ENCODE results near the gene DPM3. TPM values are rescaled to one million over a fixed set of nuclear protein-coding genes. Genes with fewer than 3 reads are reported as not detected.

Gene DPM3
- total and polyA plus RNA-seq, 2 of the 4 experiments (the other 2 are of a cell fraction): 29.0 to 129 TPM

DNA sequence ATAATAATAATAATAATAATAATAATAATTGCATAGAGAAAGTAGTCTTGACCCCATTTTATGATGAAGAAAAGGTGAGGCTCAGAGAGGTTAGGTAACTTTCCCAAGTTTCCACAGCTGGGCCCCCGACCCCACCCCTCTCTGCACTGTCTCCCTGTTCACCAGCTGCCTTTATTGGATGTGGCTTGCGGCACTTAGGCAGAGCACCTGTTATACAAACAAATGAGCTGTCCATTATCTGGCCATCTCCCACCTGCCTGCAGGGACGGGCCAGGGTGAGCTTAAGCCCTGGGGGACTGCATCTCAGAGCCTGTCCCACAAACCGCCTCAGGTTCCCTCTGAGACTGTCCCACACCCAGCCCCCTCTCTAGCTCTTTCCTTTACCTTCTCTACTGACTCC, 22.7 kb downstream of the DPM3 start:
- no peak overlapping the region for H3K4me2 ChIP-seq (ENCODE audit: low read depth, low read length)
- no peak overlapping the region for H3K56ac ChIP-seq (ENCODE audit: extremely low read depth, insufficient read depth, low read length)
- H3K9me1 ChIP-seq (ENCODE audit: insufficient read depth, low read length): no peaks in the 10 kb centered on the region; the same call in 1 of the 2 replicates
- H2AK5ac ChIP-seq (ENCODE audit: low read depth, low read length): no peak overlapping the region
- no peak overlapping the region for H2AK9ac ChIP-seq (replicated peaks; ENCODE audit: low read depth, low read length, poor library complexity)
- H3K4ac ChIP-seq (ENCODE audit: low read depth, low read length): no peak overlapping the region
- in situ Hi-C loops (cut with MboI; ENCODE audit: low sequenced_read_pairs) (no loop called here), intact Hi-C loops (cut with micrococcal nuclease) (no loop called here), dilution Hi-C loops (cut with HindIII; ENCODE audit: low sequenced_read_pairs, unreplicated experiment) (no loop called here)
- no peak overlapping the region for H2BK120ac ChIP-seq (ENCODE audit: low read depth, low read length)
- no peak overlapping the region for H2BK15ac ChIP-seq (ENCODE audit: low read depth, low read length)
- CTCF ChIA-PET: interaction anchor here (0.6 kb wide), 1 partner anchor 225 kb away, joined by 3 read pairs; no protein-coding TSS in a partner anchor
- no peaks in the 10 kb centered on the region for H3K9me3 ChIP-seq (ENCODE audit: control insufficient read depth, insufficient read depth, low read length)
- no peaks in the 10 kb centered on the region for H3K36me3 ChIP-seq (ENCODE audit: control insufficient read depth, insufficient read depth, low read length)
- H3K79me1 ChIP-seq (ENCODE audit: low read depth in 1 of 2, low read length in 2 of 2): no peaks in the 10 kb centered on the region
- H2BK5ac ChIP-seq (ENCODE audit: low read depth, low read length, poor library complexity, severe bottlenecking): no peak overlapping the region
- H4K8ac ChIP-seq (ENCODE audit: low read depth in 2 of 2, low read length in 2 of 2): no peak overlapping the region
- TF ChIP-seq MAFK (IDR thresholded peaks at IDR 0.05; ENCODE audit: low read depth, low read length) (no peak), RFX5 (IDR thresholded peaks at IDR 0.05; ENCODE audit: low read depth, low read length) (no peak), RAD21 (IDR thresholded peaks at IDR 0.05; ENCODE audit: low read length) (no peak), MAZ (IDR thresholded peaks at IDR 0.05; ENCODE audit: borderline replicate concordance, low read depth, low read length) (no peak), SMC3 (IDR thresholded peaks at IDR 0.05; ENCODE audit: low read depth, low read length) (no peak), MXI1 (IDR thresholded peaks at IDR 0.05; ENCODE audit: borderline replicate concordance, low read depth, low read length) (no peak), BHLHE40 (IDR thresholded peaks at IDR 0.05; ENCODE audit: low read depth, low read length) (no peak), CTCF (conservative IDR thresholded peaks at IDR 0.05; ENCODE audit: low read depth, low read length) (no peak), NFE2L2 (IDR thresholded peaks at IDR 0.05; ENCODE audit: low read depth, low read length) (no peak), POLR2A (IDR thresholded peaks at IDR 0.05; ENCODE audit: low read depth, low read length) (no peak), CEBPB (IDR thresholded peaks at IDR 0.05; ENCODE audit: low read depth, low read length) (no peak), RCOR1 (IDR thresholded peaks at IDR 0.05; ENCODE audit: insufficient replicate concordance, low read length) (no peak), CHD1 (IDR thresholded peaks at IDR 0.05; ENCODE audit: low read depth, low read length) (no peak), FOS (IDR thresholded peaks at IDR 0.05; ENCODE audit: low read depth, low read length) (no peak), USF2 (IDR thresholded peaks at IDR 0.05; ENCODE audit: low read depth, low read length) (no peak)
- TF ChIP-seq, protein P1, sequence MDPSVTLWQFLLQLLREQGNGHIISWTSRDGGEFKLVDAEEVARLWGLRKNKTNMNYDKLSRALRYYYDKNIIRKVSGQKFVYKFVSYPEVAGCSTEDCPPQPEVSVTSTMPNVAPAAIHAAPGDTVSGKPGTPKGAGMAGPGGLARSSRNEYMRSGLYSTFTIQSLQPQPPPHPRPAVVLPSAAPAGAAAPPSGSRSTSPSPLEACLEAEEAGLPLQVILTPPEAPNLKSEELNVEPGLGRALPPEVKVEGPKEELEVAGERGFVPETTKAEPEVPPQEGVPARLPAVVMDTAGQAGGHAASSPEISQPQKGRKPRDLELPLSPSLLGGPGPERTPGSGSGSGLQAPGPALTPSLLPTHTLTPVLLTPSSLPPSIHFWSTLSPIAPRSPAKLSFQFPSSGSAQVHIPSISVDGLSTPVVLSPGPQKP (IDR thresholded peaks at IDR 0.05; ENCODE audit: borderline replicate concordance, low read depth, low read length): no peak
- no peak overlapping the region for H3K4me3 ChIP-seq (ENCODE audit: insufficient read depth, low read depth, low read length)
- H4K5ac ChIP-seq (ENCODE audit: low read depth, low read length): no peak overlapping the region
- H4K20me1 ChIP-seq (ENCODE audit: insufficient read depth, low read length): no peaks in the 10 kb centered on the region
- H3K14ac ChIP-seq (replicated peaks; ENCODE audit: low read depth, low read length): no peak overlapping the region
- POLR2A ChIA-PET (ENCODE audit: unreplicated experiment): interaction anchor here (0.6 kb wide), 1 partner anchor 16 kb away, joined by 3 read pairs; no protein-coding TSS in a partner anchor
- H2BK20ac ChIP-seq (ENCODE audit: low read depth, low read length): no peak overlapping the region
- BruUV-seq (replicated peaks): no TSS peak
- H3K27me3 ChIP-seq (ENCODE audit: control insufficient read depth, insufficient read depth, low read length): peaks cover 56% of the 10 kb centered on the region
- no peak overlapping the region for H4K91ac ChIP-seq (ENCODE audit: insufficient read depth, low read depth, low read length)
- 27% methylated on average over 2 of the region's 4 CpGs; no CpG with 5 or more reads in 1 of the 2 experiments for WGBS, 2 experiments (ENCODE audit: extremely low coverage in 2 of 2, insufficient read length in 1 of 2)
- no peak overlapping the region for H3K18ac ChIP-seq (ENCODE audit: low read depth, low read length)
- no peaks in the 10 kb centered on the region for H3K4me1 ChIP-seq (ENCODE audit: control insufficient read depth, insufficient read depth, low read length)
- H2AFZ ChIP-seq (replicated peaks; ENCODE audit: low read length, poor library complexity): no peak overlapping the region
- H3K9ac ChIP-seq (ENCODE audit: low read depth, low read length): no peak overlapping the region
- H3K23ac ChIP-seq (ENCODE audit: low read depth, low read length): no peak overlapping the region
- ATAC-seq (ENCODE audit: low read depth) (no peak), DNase-seq (no peak)
- H3K27ac ChIP-seq (ENCODE audit: insufficient read depth, low read length): no peak overlapping the region
